ENCODE measurements around the gene ALDH3B1. TPM values are rescaled to one million over a fixed set of nuclear protein-coding genes. Genes with fewer than 3 reads are reported as not detected.
"Not testable (repeated sequence)": the region's sequence is repeated elsewhere in the genome, so short reads cannot be mapped to it uniquely, and the experiment has no call there.

Gene ALDH3B1
- total and polyA plus RNA-seq, 2 of the 4 experiments (the other 2 are of a cell fraction) = 11.8 to 22.8 TPM

GRCh38 chr11:67985302-67985701, 24.8 kb upstream of the ALDH3B1 start:
- H3K14ac ChIP-seq (replicated peaks; ENCODE audit: low read depth, low read length); H2BK15ac ChIP-seq (ENCODE audit: low read depth, low read length): not testable (repeated sequence)
- WGBS, 2 experiments (ENCODE audit: extremely low coverage in 2 of 2, insufficient read length in 1 of 2) = no CpG with 5 or more reads among the region's 6 CpGs

GRCh38 chr11:67990546-67991346, 19.4 kb upstream of the ALDH3B1 start:
- H3K79me1 ChIP-seq (ENCODE audit: low read depth in 1 of 2, low read length in 2 of 2); H2BK5ac ChIP-seq (ENCODE audit: low read depth, low read length, poor library complexity, severe bottlenecking); POLR2A ChIA-PET (ENCODE audit: unreplicated experiment); ATAC-seq (ENCODE audit: low read depth); DNase-seq; H2AFZ ChIP-seq (replicated peaks; ENCODE audit: low read length, poor library complexity); H4K91ac ChIP-seq (ENCODE audit: insufficient read depth, low read depth, low read length); H3K27ac ChIP-seq (ENCODE audit: insufficient read depth, low read length); H3K23ac ChIP-seq (ENCODE audit: low read depth, low read length); H3K14ac ChIP-seq (replicated peaks; ENCODE audit: low read depth, low read length); H3K4me1 ChIP-seq (ENCODE audit: control insufficient read depth, insufficient read depth, low read length); H3K9ac ChIP-seq (ENCODE audit: low read depth, low read length); H4K8ac ChIP-seq (ENCODE audit: low read depth in 2 of 2, low read length in 2 of 2); BruUV-seq (replicated peaks); H2AK9ac ChIP-seq (replicated peaks; ENCODE audit: low read depth, low read length, poor library complexity); H3K9me1 ChIP-seq (ENCODE audit: insufficient read depth, low read length); CTCF ChIA-PET; dilution Hi-C loops (cut with HindIII; ENCODE audit: low sequenced_read_pairs, unreplicated experiment); intact Hi-C loops (cut with micrococcal nuclease); in situ Hi-C loops (cut with MboI; ENCODE audit: low sequenced_read_pairs); H3K36me3 ChIP-seq (ENCODE audit: control insufficient read depth, insufficient read depth, low read length); H3K56ac ChIP-seq (ENCODE audit: extremely low read depth, insufficient read depth, low read length); H3K18ac ChIP-seq (ENCODE audit: low read depth, low read length); H2AK5ac ChIP-seq (ENCODE audit: low read depth, low read length); H2BK120ac ChIP-seq (ENCODE audit: low read depth, low read length); H3K27me3 ChIP-seq (ENCODE audit: control insufficient read depth, insufficient read depth, low read length); H4K5ac ChIP-seq (ENCODE audit: low read depth, low read length); H2BK15ac ChIP-seq (ENCODE audit: low read depth, low read length); H3K4me3 ChIP-seq (ENCODE audit: insufficient read depth, low read depth, low read length); H4K20me1 ChIP-seq (ENCODE audit: insufficient read depth, low read length); H2BK20ac ChIP-seq (ENCODE audit: low read depth, low read length); H3K4ac ChIP-seq (ENCODE audit: low read depth, low read length); H3K9me3 ChIP-seq (ENCODE audit: control insufficient read depth, insufficient read depth, low read length): not testable (repeated sequence)
- WGBS, 2 experiments (ENCODE audit: extremely low coverage in 2 of 2, insufficient read length in 1 of 2) = 0% methylated on average over 8 of the region's 58 CpGs; no CpG with 5 or more reads in 1 of the 2 experiments
- 0 out of 2 replicates have a peak overlapping the region, but pooled peaks have one; percentile 1 for H3K4me2 ChIP-seq (ENCODE audit: low read depth, low read length)

More at GRCh38 chr11:67985302-67985701, 24.8 kb upstream of the ALDH3B1 start:
- H3K9me1 ChIP-seq (ENCODE audit: insufficient read depth, low read length); H3K9ac ChIP-seq (ENCODE audit: low read depth, low read length); H4K91ac ChIP-seq (ENCODE audit: insufficient read depth, low read depth, low read length); BruUV-seq (replicated peaks); H3K79me1 ChIP-seq (ENCODE audit: low read depth in 1 of 2, low read length in 2 of 2); H3K27ac ChIP-seq (ENCODE audit: insufficient read depth, low read length); H3K4me3 ChIP-seq (ENCODE audit: insufficient read depth, low read depth, low read length); H2BK5ac ChIP-seq (ENCODE audit: low read depth, low read length, poor library complexity, severe bottlenecking); DNase-seq; H3K18ac ChIP-seq (ENCODE audit: low read depth, low read length); H3K56ac ChIP-seq (ENCODE audit: extremely low read depth, insufficient read depth, low read length); CTCF ChIA-PET; H3K23ac ChIP-seq (ENCODE audit: low read depth, low read length); POLR2A ChIA-PET (ENCODE audit: unreplicated experiment); H2BK120ac ChIP-seq (ENCODE audit: low read depth, low read length); H4K5ac ChIP-seq (ENCODE audit: low read depth, low read length); H3K4me1 ChIP-seq (ENCODE audit: control insufficient read depth, insufficient read depth, low read length); dilution Hi-C loops (cut with HindIII; ENCODE audit: low sequenced_read_pairs, unreplicated experiment); H3K4me2 ChIP-seq (ENCODE audit: low read depth, low read length); H4K20me1 ChIP-seq (ENCODE audit: insufficient read depth, low read length); intact Hi-C loops (cut with micrococcal nuclease); in situ Hi-C loops (cut with MboI; ENCODE audit: low sequenced_read_pairs); H2AK9ac ChIP-seq (replicated peaks; ENCODE audit: low read depth, low read length, poor library complexity); H2AK5ac ChIP-seq (ENCODE audit: low read depth, low read length); H3K9me3 ChIP-seq (ENCODE audit: control insufficient read depth, insufficient read depth, low read length); ATAC-seq (ENCODE audit: low read depth); H4K8ac ChIP-seq (ENCODE audit: low read depth in 2 of 2, low read length in 2 of 2); H2AFZ ChIP-seq (replicated peaks; ENCODE audit: low read length, poor library complexity); H3K27me3 ChIP-seq (ENCODE audit: control insufficient read depth, insufficient read depth, low read length); H3K36me3 ChIP-seq (ENCODE audit: control insufficient read depth, insufficient read depth, low read length); H3K4ac ChIP-seq (ENCODE audit: low read depth, low read length); H2BK20ac ChIP-seq (ENCODE audit: low read depth, low read length): not testable (repeated sequence)

All from IMR-90 (cell line).